ENCODE measurements around the gene MAPK11. TPM values are rescaled to one million over a fixed set of nuclear protein-coding genes. Genes with fewer than 3 reads are reported as not detected.

MAPK11 gene
- total and polyA plus RNA-seq, 9 of the 15 experiments (the other 6 are each of a cell fraction or from before 2014, with no cell fraction given), result 0.06 to 14.6 (median 5.3) TPM

GRCh38 chr22:50251477-50252081 is 18.6 kb downstream of the MAPK11 start:
- CTCF ChIA-PET (ENCODE audit: low intra/inter-chr PET ratio), result no interaction called here
- Histone ChIP-seq H3K4me3 (peak overlapping the region; percentile 62; the same call in 1 of the 2 replicates), H3K27ac (ENCODE audit: extremely low read depth, low read depth, low read length) (no peak overlapping the region), H3K9me1 (ENCODE audit: control insufficient read depth, insufficient read depth, low read length) (no peaks in the 10 kb centered on the region), H3K36me3 (ENCODE audit: control insufficient read depth, insufficient read depth, low read length) (peaks cover 60% of the 10 kb centered on the region; the same call in 2 of the 3 replicates), H2AFZ (ENCODE audit: low read depth, low read length) (no peak overlapping the region), H3K27me3 (ENCODE audit: control insufficient read depth in 2 of 2, insufficient read depth in 2 of 2, low read length in 2 of 2) (no peaks in the 10 kb centered on the region), H3K9ac (ENCODE audit: insufficient read depth in 1 of 2, low read depth in 2 of 2, low read length in 2 of 2) (peak overlapping the region in 1 of 2 experiments; percentile 66; a peak in 1 of 4 replicates), H3K4me2 (ENCODE audit: insufficient read depth, low read length) (no peak overlapping the region), H3K9me3 (replicated peaks; ENCODE audit: control insufficient read depth, insufficient read depth, low read depth, low read length) (no peaks in the 10 kb centered on the region), H3K79me2 (ENCODE audit: control insufficient read depth, insufficient read depth, low read length) (peaks cover 16% of the 10 kb centered on the region), H4K20me1 (replicated peaks; ENCODE audit: control insufficient read depth, insufficient read depth, low read length) (no peaks in the 10 kb centered on the region), H3K4me1 (replicated peaks in 1 of 2; ENCODE audit: control insufficient read depth in 2 of 2, insufficient read depth in 2 of 2, low read length in 2 of 2) (peaks cover 9 to 86% of the 10 kb centered on the region in 2 experiments)
- intact Hi-C loops (cut with micrococcal nuclease), result no loop called here
- 53% methylated on average over 23 of the region's 36 CpGs for WGBS (ENCODE audit: insufficient coverage, low coverage, missing lambda C conversion rate)
- POLR2A ChIA-PET, result interaction anchor here (0.6 to 1.4 kb wide), 6 partner anchors 9 to 90 kb away, joined by 3 to 5 read pairs (median 4); no protein-coding TSS in a partner anchor
- FAIRE-seq (no peak), DNase-seq (ENCODE audit: extremely low read depth in 1 of 4, low spot score in 3 of 4) (no peak), ATAC-seq (no peak)
- BruUV-seq (replicated peaks), result no TSS peak
- TF ChIP-seq E2F3 (CRISPR knock-in tag; IDR thresholded peaks at IDR 0.05), result no peak
- peak; percentile 42 for TF ChIP-seq RBFOX2 (IDR thresholded peaks at IDR 0.05; ENCODE audit: low read depth, low read length)
- TF ChIP-seq ELF1 (tag; IDR thresholded peaks at IDR 0.05), result no peak
- TF ChIP-seq NCOA2 (IDR thresholded peaks at IDR 0.05; ENCODE audit: partially characterized antibody in 2 of 2), result no peak
- TF ChIP-seq HDGF (IDR thresholded peaks at IDR 0.05), result no peak
- TF ChIP-seq ZBTB7A (IDR thresholded peaks at IDR 0.05; ENCODE audit: borderline replicate concordance, control insufficient read depth, low read depth, low read length), result peak; percentile 89; the same call in 1 of the 2 replicates
- no peak for TF ChIP-seq FUS (optimal IDR thresholded peaks at IDR 0.05; ENCODE audit: low read depth, low read length)
- TF ChIP-seq NRF1 (conservative IDR thresholded peaks at IDR 0.05 in 1 of 2, IDR thresholded peaks at IDR 0.05 in 1 of 2), result peak; percentile 6 to 33; a peak in 2 of 4 replicates
- no peak for TF ChIP-seq TAL1 (IDR thresholded peaks at IDR 0.05)
- no peak for TF ChIP-seq HES1 (IDR thresholded peaks at IDR 0.05; ENCODE audit: low read depth)
- peak; percentile 13 for TF ChIP-seq POLR2G (IDR thresholded peaks at IDR 0.05; ENCODE audit: low read depth, low read length)
- in situ Hi-C loops (cut with MboI), result no loop called here

All from K562 (cell line).